Trophoblast cell (in vitro differentiated cells and primary cell): ENCODE data around the gene AFDN.

Experiments used
- DNase-seq, 2 donors: peaks; one replicate each; pipeline ENCODE4 v3.0.0-alpha.2; 2016
- H2AFZ ChIP-seq: 2 replicates; pipeline ENCODE4 v1.6.1; 2013; ENCODE audit warnings: low read length, moderate library complexity, mild to moderate bottlenecking; ENCODE audit not compliant: insufficient read depth, poor library complexity
- H2AK5ac ChIP-seq: 2 replicates; pipeline ENCODE4 v1.6.1; 2013; ENCODE audit warnings: mild to moderate bottlenecking, low read length
- H2BK120ac ChIP-seq: 2 replicates; pipeline ENCODE4 v1.6.1; 2013; ENCODE audit warnings: low read length, mild to moderate bottlenecking, moderate library complexity; ENCODE audit not compliant: insufficient read depth, poor library complexity
- H2BK12ac ChIP-seq: 2 replicates; pipeline ENCODE4 v1.6.1; 2013; ENCODE audit warnings: mild to moderate bottlenecking, low read length, moderate library complexity
- H2BK5ac ChIP-seq: 2 replicates; pipeline ENCODE4 v1.6.1; 2013; ENCODE audit warnings: low read length, low read depth, moderate library complexity, mild to moderate bottlenecking; ENCODE audit not compliant: poor library complexity
- H3K14ac ChIP-seq: 2 replicates; pipeline ENCODE4 v1.6.1; 2013; ENCODE audit warnings: mild to moderate bottlenecking, low read length
- H3K18ac ChIP-seq: 2 replicates; pipeline ENCODE4 v1.6.1; 2013; ENCODE audit warnings: mild to moderate bottlenecking, low read length
- H3K23ac ChIP-seq: 2 replicates; pipeline ENCODE4 v1.6.1; 2013; ENCODE audit warnings: low read length
- H3K27ac ChIP-seq: 2 replicates; pipeline ENCODE4 v1.5.1; 2013; ENCODE audit warnings: low read depth, mild to moderate bottlenecking, inconsistent platforms, low read length, moderate library complexity
- H3K27me3 ChIP-seq: 2 replicates; pipeline ENCODE4 v1.6.1; 2013; ENCODE audit warnings: inconsistent platforms, mild to moderate bottlenecking, low read length, moderate library complexity; ENCODE audit not compliant: insufficient read depth
- H3K36me3 ChIP-seq, 2 experiments: 1 replicate in 1 of 2; 2 replicates in 1 of 2; pipeline ENCODE4 v1.6.1; 2013; ENCODE audit warnings: low read length in 2 of 2, mild to moderate bottlenecking in 2 of 2, moderate library complexity in 1 of 2; ENCODE audit not compliant: insufficient read depth in 2 of 2, control insufficient read depth in 1 of 2
- H3K4ac ChIP-seq: 2 replicates; pipeline ENCODE4 v1.6.1; 2013; ENCODE audit warnings: low read depth, mild to moderate bottlenecking, low read length, moderate library complexity
- H3K4me1 ChIP-seq, 2 experiments: 1 replicate in 1 of 2; 2 replicates in 1 of 2; pipeline ENCODE4 v1.6.1; 2013; ENCODE audit warnings: low read length in 2 of 2, mild to moderate bottlenecking in 2 of 2, moderate library complexity in 1 of 2; ENCODE audit not compliant: insufficient read depth in 2 of 2, control insufficient read depth in 1 of 2
- H3K4me2 ChIP-seq: 2 replicates; pipeline ENCODE4 v1.6.1; 2013; ENCODE audit warnings: inconsistent platforms, mild to moderate bottlenecking, low read length, moderate library complexity
- H3K4me3 ChIP-seq: 2 replicates; pipeline ENCODE4 v1.5.1; 2013; ENCODE audit warnings: mild to moderate bottlenecking, low read depth, low read length, inconsistent platforms
- H3K79me1 ChIP-seq: one replicate; pipeline ENCODE4 v1.6.1; 2013; ENCODE audit warnings: low read length
- H3K79me2 ChIP-seq: 2 replicates; pipeline ENCODE4 v1.6.1; 2013; ENCODE audit warnings: low read length, mild to moderate bottlenecking; ENCODE audit not compliant: control insufficient read depth, insufficient read depth, poor library complexity
- H3K9ac ChIP-seq: 2 replicates; pipeline ENCODE4 v1.6.1; 2013; ENCODE audit warnings: mild to moderate bottlenecking, low read length
- H3K9me3 ChIP-seq: 2 replicates; pipeline ENCODE4 v1.6.1; 2013; ENCODE audit warnings: low read depth, mild to moderate bottlenecking, control low read depth, inconsistent platforms, low read length; ENCODE audit not compliant: insufficient read depth
- H4K12ac ChIP-seq: 2 replicates; pipeline ENCODE4 v1.6.1; 2013; ENCODE audit warnings: low read depth, mild to moderate bottlenecking, low read length, moderate library complexity
- H4K8ac ChIP-seq: 2 replicates; pipeline ENCODE4 v1.6.1; 2013; ENCODE audit warnings: low read depth, mild to moderate bottlenecking, low read length, moderate library complexity
- H4K91ac ChIP-seq: one replicate; pipeline ENCODE4 v1.6.1; 2013; ENCODE audit warnings: low read depth, mild to moderate bottlenecking, low read length, moderate library complexity
- WGBS: extraction: QIAGEN DNeasy Blood & Tissue Kit; methylation state at CpG from one replicate; pipeline ENCODE4 v1.1.7; 2013; ENCODE audit warnings: missing lambda C conversion rate; ENCODE audit not compliant: insufficient read length, insufficient coverage; ENCODE audit errors: extremely low coverage; 5-methylcytosine and 5-hydroxymethylcytosine counted together

The AFDN gene

DNA sequence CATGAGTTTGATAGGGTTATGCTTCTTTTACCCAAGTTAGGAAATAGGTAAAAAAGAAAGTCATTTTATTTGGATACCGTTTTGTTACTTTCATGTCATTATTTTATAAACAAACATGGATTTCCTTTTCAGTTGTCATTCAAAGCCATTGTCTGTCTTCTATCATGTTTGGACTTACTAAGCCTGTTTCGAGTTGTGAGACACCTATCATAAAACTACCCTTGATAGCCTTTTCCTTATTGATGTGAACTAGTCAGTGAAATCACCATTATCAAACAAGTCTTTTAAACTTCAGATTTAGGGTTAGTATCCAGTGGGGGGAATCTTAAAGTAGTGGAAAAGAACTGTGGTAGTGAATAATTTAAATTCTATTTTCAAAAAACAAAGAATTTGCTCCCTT is 85.8 kb downstream of the AFDN start:
- Histone ChIP-seq H4K8ac (no peak overlapping the region), H3K18ac (no peak overlapping the region), H2BK5ac (no peak overlapping the region), H3K9ac (no peak overlapping the region), H3K36me3 (peaks cover 17 to 29% of the 10 kb centered on the region in 2 experiments), H3K27ac (no peak overlapping the region), H2BK120ac (no peak overlapping the region), H4K91ac (no peak overlapping the region), H3K23ac (no peak overlapping the region), H2AFZ (no peak overlapping the region), H2AK5ac (no peak overlapping the region), H3K79me2 (no peaks in the 10 kb centered on the region), H3K14ac (no peak overlapping the region), H3K27me3 (no peaks in the 10 kb centered on the region), H4K12ac (no peak overlapping the region), H3K79me1 (no peaks in the 10 kb centered on the region), H3K4ac (no peak overlapping the region), H2BK12ac (no peak overlapping the region), H3K9me3 (no peaks in the 10 kb centered on the region), H3K4me2 (no peak overlapping the region), H3K4me1 (no peaks in the 10 kb centered on the region), H3K4me3 (no peak overlapping the region)
- no peak for DNase-seq
- WGBS: no CpG with 5 or more reads among the region's 2 CpGs

- Histone ChIP-seq H3K18ac (no peak overlapping the region), H3K14ac (no peak overlapping the region), H4K8ac (no peak overlapping the region), H2AK5ac (no peak overlapping the region), H3K4me1 (no peaks in the 10 kb centered on the region), H2BK120ac (no peak overlapping the region), H3K4me3 (no peak overlapping the region), H3K36me3 (peaks cover 21 to 34% of the 10 kb centered on the region in 2 experiments), H3K27me3 (no peaks in the 10 kb centered on the region), H4K91ac (no peak overlapping the region), H3K79me2 (no peaks in the 10 kb centered on the region), H3K23ac (no peak overlapping the region), H2AFZ (no peak overlapping the region), H3K9ac (no peak overlapping the region), H3K4me2 (no peak overlapping the region), H3K9me3 (no peaks in the 10 kb centered on the region), H2BK5ac (no peak overlapping the region), H4K12ac (no peak overlapping the region), H3K79me1 (no peaks in the 10 kb centered on the region), H2BK12ac (no peak overlapping the region), H3K4ac (no peak overlapping the region), H3K27ac (no peak overlapping the region)
- no CpG with 5 or more reads among the region's 3 CpGs for WGBS
- no peak for DNase-seq
These were observed 87.0 kb downstream of the AFDN start for GRCh38 chr6:167913699-167914098.

GRCh38 chr6:167915139-167915538 is 88.4 kb downstream of the AFDN start:
- no peaks in the 10 kb centered on the region for H3K4me1 ChIP-seq
- no peak overlapping the region for H3K23ac ChIP-seq
- H3K36me3 ChIP-seq: peaks cover 31 to 45% of the 10 kb centered on the region in 2 experiments
- H3K4me3 ChIP-seq: no peak overlapping the region
- no peak overlapping the region for H2BK5ac ChIP-seq
- H2AFZ ChIP-seq: no peak overlapping the region
- no peak overlapping the region for H3K4ac ChIP-seq
- H3K79me1 ChIP-seq: no peaks in the 10 kb centered on the region
- no peak overlapping the region for H2BK120ac ChIP-seq
- H3K9ac ChIP-seq: peak overlapping the region; percentile 63
- no peak overlapping the region for H4K91ac ChIP-seq
- H2BK12ac ChIP-seq: no peak overlapping the region
- DNase-seq: no peak
- no peaks in the 10 kb centered on the region for H3K79me2 ChIP-seq
- H3K14ac ChIP-seq: no peak overlapping the region
- H3K27ac ChIP-seq: no peak overlapping the region
- no peak overlapping the region for H4K8ac ChIP-seq
- peak overlapping the region; percentile 1 for H3K18ac ChIP-seq
- no peak overlapping the region for H3K4me2 ChIP-seq
- WGBS: no CpG with 5 or more reads among the region's 10 CpGs
- H3K27me3 ChIP-seq: no peaks in the 10 kb centered on the region
- no peak overlapping the region for H4K12ac ChIP-seq
- peaks cover 1% of the 10 kb centered on the region for H3K9me3 ChIP-seq
- no peak overlapping the region for H2AK5ac ChIP-seq

DNA sequence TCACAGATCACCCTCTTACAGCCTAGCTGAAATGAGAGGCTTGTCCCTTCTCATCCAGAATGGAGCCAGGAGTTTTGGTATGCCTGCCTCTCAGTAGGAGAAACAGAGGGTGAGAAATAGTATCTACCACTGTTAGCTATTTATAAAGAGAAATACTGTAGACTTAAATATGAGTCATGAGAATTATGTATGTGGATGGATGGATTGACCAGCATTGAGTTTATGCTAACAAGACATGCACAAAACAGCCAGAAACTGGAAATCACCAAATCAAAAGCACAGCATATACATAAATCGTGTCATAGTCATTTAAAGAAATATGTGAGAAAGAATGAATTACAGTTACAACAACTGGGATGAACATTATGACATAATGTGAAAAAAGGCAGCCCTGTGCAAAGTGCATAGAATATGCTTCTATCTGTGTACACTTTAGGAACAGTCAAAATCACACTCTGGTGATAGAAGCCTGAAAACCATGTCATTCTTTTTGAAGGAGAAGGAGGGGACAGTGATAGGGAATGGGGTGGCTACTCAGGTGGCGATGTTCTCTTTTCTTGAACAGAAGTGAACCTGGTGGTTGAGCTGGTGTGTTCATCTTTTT is 90.9 kb downstream of the AFDN start:
- no peak overlapping the region for H3K4me2 ChIP-seq
- H2AK5ac ChIP-seq: no peak overlapping the region
- no peaks in the 10 kb centered on the region for H3K79me1 ChIP-seq
- H4K8ac ChIP-seq: no peak overlapping the region
- no peaks in the 10 kb centered on the region for H3K27me3 ChIP-seq
- H3K23ac ChIP-seq: no peak overlapping the region
- H2AFZ ChIP-seq: no peak overlapping the region
- no CpG with 5 or more reads among the region's 2 CpGs for WGBS
- no peak overlapping the region for H3K4me3 ChIP-seq
- H4K12ac ChIP-seq: no peak overlapping the region
- DNase-seq: no peak
- H2BK12ac ChIP-seq: no peak overlapping the region
- no peak overlapping the region for H2BK5ac ChIP-seq
- H3K36me3 ChIP-seq: peaks cover 31 to 53% of the 10 kb centered on the region in 2 experiments
- H3K18ac ChIP-seq: no peak overlapping the region
- no peak overlapping the region for H2BK120ac ChIP-seq
- no peak overlapping the region for H3K14ac ChIP-seq
- H3K4me1 ChIP-seq: no peaks in the 10 kb centered on the region
- no peak overlapping the region for H3K9ac ChIP-seq
- no peak overlapping the region for H3K27ac ChIP-seq
- H3K9me3 ChIP-seq: peaks cover 2% of the 10 kb centered on the region
- H4K91ac ChIP-seq: no peak overlapping the region
- H3K79me2 ChIP-seq: no peaks in the 10 kb centered on the region
- H3K4ac ChIP-seq: no peak overlapping the region
